Activated CD4-positive, alpha-beta T cell treated with anti-CD3 and anti-CD28 coated beads, Interleukin-2, amount 50 U/mL, for 24 hours (primary cell): ENCODE results near the gene FASTK.

ENCODE experiments used
- DNase-seq, 2 donors: peaks; one replicate each; pipeline ENCODE4 v3.0.0-alpha.2; 2020; ENCODE audit warnings: low read depth in 1 of 2, low spot score in 1 of 2

The FASTK gene, protein sequence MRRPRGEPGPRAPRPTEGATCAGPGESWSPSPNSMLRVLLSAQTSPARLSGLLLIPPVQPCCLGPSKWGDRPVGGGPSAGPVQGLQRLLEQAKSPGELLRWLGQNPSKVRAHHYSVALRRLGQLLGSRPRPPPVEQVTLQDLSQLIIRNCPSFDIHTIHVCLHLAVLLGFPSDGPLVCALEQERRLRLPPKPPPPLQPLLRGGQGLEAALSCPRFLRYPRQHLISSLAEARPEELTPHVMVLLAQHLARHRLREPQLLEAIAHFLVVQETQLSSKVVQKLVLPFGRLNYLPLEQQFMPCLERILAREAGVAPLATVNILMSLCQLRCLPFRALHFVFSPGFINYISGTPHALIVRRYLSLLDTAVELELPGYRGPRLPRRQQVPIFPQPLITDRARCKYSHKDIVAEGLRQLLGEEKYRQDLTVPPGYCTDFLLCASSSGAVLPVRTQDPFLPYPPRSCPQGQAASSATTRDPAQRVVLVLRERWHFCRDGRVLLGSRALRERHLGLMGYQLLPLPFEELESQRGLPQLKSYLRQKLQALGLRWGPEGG

DNA sequence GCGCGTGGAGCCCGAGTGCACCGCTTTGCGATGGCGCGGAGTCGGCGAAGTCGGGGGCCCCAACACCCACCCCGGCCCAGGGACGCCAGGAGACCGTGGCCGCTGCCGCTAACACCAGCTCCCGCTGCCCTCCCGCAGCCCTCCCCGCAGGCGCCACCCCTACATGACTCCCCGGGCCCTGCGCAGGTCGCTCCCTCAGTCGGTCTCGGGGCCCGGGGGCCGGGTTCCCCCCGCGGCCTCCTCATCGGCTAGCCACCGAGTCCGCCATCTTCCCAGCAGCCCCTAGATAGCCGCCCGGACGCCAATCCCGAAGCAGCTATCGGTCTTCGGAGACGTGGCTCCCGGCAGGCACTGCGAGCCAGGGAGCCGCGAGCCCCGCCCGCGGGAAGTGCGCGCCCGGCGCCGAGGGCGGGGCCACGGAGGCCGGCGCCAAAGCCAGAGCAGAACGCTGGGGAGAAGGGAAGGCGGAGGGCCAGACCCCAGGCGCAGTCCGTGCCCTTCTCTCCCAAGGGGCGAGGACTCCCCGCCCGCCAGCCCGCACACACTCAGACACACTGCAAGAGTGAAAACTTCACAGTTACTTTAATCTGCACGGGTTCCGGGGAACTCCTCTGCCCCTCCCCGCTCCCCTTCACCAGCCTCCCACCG is at the start of gene FASTK:
TSS of gene FASTK (minus strand) at position 288 of the 648 bp plus-strand sequence. CDS start at position 245, 43 bp downstream.
- DNase-seq, result peak; percentile 69 to 86

DNA sequence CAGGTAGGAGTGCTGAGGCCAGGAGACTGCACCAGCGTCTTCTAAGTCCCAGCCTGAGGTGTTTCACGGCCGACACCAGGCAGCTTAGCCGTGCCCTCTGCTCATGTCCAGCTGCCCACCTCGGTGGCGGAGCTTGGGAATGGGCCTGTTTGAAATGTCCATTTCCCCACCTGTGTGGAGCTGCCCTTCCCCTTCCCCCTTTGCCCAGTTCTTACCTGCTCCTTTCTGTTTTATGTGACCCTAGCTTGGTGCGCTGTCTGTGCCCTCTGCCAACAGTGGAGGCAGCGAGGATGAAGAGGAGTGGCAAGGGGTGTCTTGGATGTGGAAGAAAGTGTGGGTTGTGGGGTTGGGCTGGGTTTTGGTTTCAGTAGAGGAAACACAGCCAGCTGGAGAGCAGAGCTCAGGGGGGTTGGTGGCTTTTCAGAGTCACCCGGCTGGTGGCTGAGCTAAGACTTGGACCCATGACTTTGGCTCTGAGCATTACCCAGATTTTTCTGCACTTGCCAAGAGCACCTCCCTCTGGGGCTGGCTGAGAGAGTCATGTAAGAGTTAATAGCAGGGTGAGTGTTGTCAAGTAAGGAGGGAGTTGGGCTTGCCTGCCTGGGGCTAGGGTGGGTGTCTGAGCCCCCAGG is 49.5 kb upstream of the FASTK start:
- no peak for DNase-seq

DNA sequence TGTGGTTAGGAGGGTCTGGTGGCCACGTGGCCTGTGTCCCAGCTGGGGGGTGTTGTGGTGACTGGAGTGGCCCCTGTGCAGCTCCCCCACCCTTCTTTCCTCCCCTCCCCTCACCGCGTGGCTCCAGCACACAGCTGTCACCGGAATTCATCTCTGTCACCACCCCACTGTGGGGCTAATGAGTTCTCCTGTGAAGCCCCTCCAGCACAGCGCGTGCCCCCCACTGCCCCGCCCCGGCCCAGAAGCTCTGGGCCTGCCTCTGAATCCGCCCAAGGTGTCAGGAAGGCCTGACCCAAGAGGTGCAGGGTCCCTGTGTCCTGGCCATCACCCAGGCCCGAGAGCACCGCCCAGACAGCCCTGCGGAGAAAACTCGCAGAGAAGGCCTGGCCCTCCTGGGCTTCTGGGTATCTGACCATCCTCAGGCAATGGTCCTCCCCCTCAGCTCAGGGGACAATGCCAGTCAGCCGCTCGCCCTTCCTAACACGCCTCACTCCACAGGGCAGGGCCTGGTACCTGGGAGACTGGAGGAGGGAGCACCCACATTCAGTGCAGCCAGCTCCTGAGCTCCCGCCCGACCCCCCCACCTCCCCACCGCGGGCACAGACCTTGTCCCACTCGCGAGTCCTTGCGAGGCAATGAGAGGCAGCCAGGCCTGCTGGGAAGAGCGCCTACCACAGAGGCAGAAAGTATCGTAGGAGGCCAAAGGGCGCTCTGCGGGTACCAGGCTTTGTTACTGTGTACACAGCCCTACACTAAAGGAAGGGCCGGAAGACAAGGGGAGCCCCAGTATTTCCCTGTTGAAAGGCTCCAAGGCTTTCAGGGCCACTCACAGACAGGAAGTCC is 48.7 kb upstream of the FASTK start:
- no peak for DNase-seq

DNA sequence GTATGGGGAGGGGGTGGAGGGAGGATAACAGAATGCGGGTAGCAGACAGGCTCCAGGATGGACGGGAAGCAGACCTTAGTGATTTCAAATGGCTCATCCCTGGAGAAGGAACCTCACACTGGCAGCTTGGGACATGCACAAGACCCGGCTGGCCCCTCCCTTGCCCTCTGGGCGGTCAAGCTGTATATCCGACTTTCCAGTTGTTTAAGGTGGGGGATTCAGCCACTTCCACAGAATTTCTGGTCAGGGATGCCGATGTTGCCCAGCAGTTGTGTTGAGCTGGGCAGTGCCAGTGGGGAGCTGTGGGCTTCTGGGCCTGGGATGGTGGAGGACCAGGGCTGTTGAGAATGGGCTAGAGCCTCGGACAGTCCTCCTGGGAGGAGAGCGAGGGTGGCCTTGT is 48.1 kb upstream of the FASTK start:
- DNase-seq, result no peak

DNA sequence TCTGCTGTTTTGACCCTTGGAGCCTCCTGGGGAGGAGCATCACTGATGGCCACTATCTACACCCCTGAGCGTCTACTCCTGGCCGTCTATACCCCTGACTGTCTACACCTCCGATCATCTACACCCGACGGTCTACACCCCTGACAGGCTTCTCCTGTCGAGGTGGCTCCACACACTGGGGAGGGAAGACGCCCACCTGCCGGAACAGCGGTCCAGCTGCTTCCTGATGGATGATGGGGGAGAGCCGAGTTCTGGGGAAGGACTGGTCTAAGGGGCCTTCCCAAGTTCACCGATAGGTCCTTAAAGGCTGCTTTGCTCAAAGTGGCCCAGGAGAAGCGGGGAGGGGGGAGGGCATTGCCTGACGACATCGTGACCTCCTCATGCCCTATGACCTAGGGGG is 47.5 kb upstream of the FASTK start:
- no peak for DNase-seq

DNA sequence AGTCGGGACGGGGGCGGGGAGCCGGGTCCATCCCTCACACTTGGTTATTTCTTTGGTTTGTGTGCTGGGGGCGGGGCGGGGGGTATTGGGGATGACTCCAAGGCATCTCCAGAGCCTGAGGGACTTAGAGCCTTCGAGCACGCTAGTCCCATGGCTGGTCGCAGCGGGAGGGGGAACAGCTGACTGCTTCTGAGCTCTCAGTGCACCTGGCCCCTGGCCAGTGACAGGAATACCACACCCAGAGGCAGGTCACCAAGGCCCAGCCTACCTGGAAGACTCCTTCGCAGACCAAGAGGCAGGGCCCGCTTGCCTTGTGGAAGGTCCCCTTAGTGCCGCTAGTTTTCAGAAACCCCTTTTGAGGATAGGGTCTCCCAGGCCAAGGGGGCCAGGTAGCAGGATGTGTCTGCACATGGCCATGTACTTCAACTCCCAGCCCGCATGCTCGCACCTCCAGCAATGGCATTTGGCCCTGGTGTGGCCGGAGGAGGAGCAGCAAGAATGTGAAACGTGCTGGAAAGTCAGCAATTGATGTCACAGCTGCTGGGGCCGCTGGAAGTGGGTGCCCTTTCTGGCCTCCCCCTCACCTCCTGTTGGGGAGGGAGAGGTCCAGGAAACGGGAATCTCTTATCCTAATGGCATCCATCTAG is 46.0 kb upstream of the FASTK start:
- no peak for DNase-seq

DNA sequence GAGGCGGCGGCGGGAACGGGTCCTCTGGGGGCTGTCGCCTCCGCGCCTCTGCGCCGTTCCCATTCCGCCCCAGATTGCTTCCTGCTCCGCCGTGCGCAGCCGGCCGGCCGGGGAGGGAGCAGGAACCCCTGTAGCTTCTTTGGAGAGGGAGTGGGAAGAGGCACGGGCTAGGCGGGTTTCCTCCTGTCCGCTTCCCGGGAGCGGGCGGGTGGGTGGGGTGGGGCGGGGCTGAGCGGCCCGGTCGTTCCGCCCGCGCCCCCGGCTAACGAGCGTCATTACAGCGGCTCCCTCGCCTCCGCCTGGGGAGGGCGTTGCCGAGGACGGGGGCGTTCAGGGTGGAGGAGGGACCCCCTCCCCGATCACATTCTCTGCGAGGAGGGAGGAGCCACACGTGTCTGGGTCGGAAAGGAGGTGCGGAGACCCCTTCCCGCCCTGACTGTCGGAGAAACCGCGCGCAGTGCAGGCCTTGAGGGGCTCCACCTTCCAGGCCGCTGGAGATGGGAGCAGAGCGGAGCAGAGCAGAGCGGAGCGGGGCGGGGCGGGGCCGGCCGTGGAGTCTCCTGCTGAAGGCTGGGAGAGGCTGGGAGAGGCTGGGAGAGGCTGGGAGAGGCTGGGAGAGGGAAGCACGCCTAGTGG is 45.4 kb upstream of the FASTK start:
- no peak for DNase-seq

DNA sequence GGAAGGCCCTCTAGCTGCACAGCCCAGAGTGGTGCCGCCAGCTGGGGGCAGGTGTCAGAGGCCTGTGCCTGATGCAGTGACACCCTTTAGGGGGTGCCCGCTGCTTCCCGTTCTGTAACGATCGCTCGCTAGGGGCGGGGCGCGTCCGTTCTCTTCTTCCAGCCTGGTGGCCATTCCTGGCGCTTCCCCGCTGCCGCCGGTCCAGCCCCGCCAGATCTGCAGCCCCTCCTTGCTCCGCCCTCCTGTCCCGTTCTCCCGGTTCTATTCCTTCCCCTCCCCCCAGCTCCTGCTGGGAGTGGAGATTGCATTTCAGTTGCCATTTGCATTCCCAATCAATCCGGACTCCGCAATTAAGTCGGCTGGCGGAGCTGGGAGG is 44.8 kb upstream of the FASTK start:
- no peak for DNase-seq

DNA sequence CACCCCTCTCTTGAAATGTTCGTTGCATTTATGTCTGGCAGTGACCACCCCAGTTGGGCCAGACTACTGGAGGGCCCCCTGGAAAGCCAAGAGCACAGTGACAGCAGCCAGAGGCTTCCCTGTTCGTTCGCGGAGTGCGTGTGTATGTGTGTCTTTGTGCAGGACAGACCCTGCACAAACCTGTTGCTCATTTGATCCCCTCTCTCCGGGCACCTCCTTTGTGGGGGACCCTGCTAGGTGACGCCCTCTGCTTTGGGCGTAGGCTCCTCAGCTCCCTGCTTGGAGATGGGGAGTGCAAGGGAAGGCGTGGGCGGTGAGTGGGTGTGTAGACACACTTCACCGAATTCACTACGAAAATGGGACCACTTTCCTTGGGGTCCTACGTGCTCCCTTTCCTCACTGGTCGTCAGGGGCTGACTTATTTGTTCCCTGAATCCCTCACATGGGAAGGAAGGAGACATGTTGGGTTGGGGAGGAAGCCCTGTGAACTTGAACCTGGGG is 44.3 kb upstream of the FASTK start:
- no peak for DNase-seq

DNA sequence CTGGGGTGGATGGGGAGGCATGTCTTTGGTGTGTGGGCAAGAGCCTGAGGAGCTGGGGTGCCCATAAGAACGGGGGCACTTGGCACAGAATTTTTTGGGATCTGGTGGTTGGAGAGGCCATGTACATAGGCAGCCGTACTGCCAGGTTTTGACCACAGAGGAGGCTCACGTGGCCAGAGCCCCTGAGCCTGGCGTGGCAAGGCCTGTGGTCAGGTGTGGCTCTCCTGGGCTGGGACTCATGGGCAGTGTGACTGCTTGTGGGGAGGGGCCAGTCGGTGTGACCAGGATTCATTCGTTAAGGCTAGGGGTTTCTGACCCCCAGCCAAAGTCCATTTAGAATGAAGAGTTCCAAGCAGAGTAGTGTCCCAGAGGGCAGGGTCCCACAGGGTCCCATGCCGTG is 43.9 kb upstream of the FASTK start:
- DNase-seq, result no peak

DNA sequence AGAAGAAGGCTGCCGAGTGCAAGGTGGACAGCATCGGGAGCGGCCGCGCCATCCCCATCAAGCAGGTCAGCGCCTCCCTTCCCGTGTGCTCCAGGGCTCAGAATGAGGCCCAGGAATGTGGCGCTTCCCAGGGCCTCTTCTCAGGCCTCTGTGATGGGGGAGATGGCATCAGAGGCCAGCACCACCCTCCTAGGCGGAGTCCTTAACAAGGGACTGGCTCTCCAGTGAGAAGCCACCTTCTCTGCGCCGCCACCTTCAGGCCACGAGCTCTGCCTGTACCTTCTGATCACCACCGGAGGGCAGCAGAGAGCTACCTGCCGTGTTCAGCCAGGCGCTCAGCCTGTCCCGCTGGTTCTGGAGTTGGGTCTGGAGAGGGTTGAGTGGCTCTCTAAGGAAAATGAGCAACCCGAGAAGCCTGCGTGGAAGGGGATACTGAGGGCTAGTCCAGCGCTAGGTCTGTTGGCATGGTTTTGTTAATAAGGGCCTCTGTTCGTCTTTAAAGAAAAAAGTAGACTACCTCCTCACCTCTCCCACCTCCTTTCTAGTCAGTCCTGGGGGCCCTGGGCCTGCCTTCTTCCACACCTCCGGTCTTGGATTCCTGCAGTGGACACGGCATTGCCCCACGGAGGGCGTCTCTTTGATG is 43.3 kb upstream of the FASTK start:
- peak; percentile 73 to 80 for DNase-seq

DNA sequence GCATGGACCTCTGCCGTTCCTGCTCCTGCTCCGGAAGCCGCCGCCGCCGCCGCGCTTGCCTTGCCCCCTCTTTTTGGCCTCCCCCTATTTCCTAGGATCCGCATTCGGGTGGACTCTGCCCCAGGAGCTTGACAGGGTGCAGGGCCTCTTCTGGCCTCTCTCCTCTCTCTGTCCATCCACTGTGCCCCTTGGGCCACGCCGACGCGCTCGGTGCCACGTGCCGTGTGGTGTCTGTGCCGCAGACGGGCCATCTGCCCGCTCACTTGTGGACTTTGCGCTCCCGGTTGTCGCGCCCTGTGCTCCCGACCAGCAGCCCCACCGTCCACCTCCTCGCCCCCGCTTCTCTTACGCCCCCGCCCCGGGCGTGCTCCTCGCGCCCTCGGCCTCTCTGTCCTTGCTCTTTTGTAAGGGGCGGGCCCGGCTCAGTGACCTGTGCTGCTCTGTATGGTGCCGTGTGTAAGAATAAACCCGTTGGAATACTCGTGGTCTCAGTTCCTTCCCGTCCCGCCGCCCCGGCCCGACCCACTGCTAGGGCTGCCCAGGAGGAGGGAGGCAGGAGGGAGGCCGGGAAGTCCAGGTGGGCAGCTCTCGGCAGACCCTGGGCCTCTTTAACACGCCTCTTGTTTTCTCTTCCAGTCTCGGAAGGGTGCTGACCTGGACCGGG is 42.7 kb upstream of the FASTK start:
- DNase-seq, result no peak

DNA sequence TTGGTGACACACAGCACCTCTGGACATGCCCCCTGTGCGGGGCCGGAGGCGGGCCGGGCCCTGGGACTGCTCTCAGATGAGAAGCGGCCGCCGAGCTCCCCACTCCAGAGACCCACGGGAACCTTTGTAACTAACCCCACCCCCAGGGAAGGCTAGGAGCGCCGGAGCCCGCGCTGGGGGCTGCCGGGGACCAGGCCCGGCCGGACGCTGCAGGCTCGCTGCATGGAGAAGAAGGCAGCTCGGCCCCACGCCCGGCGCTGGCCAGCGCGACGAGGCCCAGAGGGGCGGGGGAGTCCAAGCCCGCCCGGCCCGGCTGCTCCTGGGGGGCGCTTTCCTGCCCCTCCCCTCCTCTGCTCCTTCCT is 42.2 kb upstream of the FASTK start:
- DNase-seq, result no peak

DNA sequence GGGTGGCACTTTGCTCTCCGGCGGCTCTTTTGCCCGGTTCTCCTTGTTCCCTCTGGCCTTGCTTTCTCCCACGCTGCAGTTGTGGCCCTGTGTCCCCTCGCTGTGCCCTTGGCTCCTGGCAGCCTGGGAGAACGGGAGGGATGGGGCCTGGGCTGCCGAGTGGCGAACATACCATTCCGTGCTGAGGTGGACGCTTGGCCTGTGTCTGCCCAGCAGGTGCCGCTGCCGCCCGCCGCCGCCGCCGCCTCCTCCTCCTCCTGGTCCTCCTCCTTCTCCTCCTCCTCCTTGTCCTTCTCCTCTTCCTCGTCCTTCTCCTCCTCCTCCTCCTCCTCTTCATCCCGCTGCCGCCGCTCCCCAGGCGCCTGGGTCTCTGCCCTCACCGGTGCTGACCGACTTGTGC is 41.7 kb upstream of the FASTK start:
- DNase-seq, result no peak

DNA sequence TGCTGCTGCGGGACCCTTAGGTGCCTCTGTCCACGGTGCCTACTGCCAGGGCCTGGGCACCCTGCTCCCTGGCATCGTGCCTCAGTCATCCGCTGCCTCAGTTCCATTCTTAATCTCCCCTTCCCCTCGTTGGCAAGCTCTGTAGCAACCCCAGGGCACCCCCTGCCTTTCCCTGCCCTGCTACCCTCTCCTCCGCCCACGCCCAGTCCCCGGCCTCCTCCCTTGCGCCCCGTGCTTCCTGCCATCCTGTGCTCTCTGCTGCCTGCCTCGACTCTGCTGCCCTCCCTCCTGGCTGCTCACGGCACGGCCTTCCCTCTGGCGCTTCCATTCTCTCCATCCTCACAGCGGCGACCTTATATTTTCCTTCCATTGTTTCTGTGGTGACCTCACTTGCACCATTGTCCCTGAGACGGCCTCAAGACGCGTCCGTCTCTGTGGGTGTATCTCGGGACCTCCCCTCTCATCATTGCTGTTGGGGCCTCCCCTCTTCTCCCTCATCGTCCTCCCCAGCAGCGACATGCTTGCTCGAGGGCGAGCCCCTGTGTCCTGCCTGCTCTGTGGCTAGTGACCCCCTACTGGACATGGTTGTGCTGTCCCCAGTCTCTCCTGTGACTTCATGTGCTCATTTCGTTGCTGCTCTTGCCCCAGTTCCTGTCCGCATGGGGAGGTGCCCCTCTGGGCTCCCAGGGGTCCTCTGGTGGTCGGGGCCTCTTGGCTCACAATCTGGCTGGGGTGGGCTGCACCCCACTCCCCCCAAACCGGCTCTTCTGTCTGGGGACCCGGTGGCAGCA is 41.0 kb upstream of the FASTK start:
- DNase-seq, result no peak

DNA sequence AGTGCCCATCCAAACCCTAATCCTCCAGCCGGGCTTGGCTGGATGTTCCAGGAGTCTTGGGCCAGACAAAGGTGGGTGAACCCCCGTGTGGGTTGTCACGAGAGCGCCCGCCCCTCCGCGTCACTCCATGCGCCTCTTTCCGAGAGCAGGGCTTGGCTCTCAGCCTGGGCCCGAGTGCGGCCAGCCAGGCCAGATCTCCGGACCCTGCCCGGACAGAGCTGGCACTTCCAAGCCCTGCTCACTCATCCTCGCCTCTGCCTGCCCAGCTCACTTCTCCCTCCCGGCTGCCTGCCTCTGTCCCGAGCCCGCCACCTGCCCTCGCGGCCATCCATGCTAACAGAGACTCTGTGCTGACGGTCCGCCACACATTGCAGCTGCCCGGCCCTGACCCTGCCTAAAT is 40.3 kb upstream of the FASTK start:
- DNase-seq, result no peak

DNA sequence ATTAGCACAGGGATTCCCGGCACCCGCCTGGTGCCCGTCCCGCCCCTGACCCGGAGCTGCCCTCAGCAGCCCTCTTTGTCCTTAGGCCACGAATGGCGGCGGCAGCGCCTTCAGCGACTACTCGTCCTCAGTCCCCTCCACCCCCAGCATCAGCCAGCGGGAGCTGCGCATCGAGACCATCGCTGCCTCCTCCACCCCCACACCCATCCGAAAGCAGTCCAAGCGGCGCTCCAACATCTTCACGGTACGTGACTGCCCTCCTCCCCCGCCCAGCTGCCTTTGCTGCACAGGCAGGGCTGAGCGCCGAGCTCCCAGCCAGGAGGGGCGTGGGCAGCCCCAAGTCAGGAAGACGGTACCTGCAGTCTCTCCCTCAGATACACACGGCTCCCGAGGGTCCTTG is 39.3 kb upstream of the FASTK start:
- no peak for DNase-seq

DNA sequence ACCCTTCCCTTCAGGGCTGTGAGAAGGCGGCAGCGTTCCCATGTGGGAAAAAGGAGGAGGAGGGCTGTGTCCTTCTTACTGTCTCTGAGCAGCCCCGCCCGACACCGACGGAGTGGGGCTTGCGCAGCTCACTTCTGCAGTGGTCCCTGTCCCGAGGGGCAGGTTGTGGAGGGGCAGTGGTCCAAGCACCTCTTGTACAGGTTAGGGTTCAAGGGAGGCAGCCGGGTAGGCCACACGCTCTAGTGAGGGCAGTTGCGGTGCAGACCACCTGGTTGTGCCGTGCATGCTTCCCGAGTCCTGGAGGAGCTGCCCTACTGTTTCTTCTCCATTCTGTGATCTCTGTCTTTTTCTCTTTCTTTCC is 38.4 kb upstream of the FASTK start:
- DNase-seq, result no peak
